CD8-positive, alpha-beta memory T cell (primary cell): ENCODE data around the gene DDX25. TPM values are rescaled to one million over a fixed set of nuclear protein-coding genes. Genes with fewer than 3 reads are reported as not detected.
"Not testable (repeated sequence)": the region's sequence is repeated elsewhere in the genome, so short reads cannot be mapped to it uniquely, and the experiment has no call there.

Experiments
- CTCF ChIA-PET: fragments of 350-600 bp; sonication (Branson Sonifier 250); formaldehyde crosslinking; loops from one replicate; lab custom pipeline; 2021; ENCODE audit warnings: antibody characterized with exemption; lab: Charles Lee
- POLR2A ChIA-PET: fragments of 350-600 bp; sonication (Branson Sonifier 250); formaldehyde crosslinking; loops from one replicate; lab custom pipeline; 2021; ENCODE audit warnings: antibody characterized with exemption; lab: Charles Lee
- DNase-seq, 5 donors: peaks; one replicate each; pipeline versions ENCODE4 v3.0.0 to v3.0.0-alpha.2; 2020 to 2022; ENCODE audit warnings: mixed read lengths in 1 of 5
- H3K27ac ChIP-seq: one replicate; pipeline ENCODE4 v1.7.0; 2013; ENCODE audit warnings: low read depth, mild to moderate bottlenecking, low read length, moderate library complexity
- H3K27me3 ChIP-seq: 2 replicates; pipeline ENCODE4 v1.7.0; 2013; ENCODE audit warnings: low read length, mild to moderate bottlenecking; ENCODE audit not compliant: insufficient read depth, poor library complexity, severe bottlenecking
- H3K36me3 ChIP-seq: 2 replicates; pipeline ENCODE4 v1.7.0; 2013; ENCODE audit warnings: mild to moderate bottlenecking, low read length, moderate library complexity; ENCODE audit not compliant: insufficient read depth
- H3K4me1 ChIP-seq: 2 replicates; pipeline ENCODE4 v1.7.0; 2013; ENCODE audit warnings: mild to moderate bottlenecking, low read length, moderate library complexity; ENCODE audit not compliant: insufficient read depth
- H3K4me3 ChIP-seq: 2 replicates; pipeline ENCODE4 v1.7.0; 2013; ENCODE audit warnings: mild to moderate bottlenecking, low read length
- H3K9me3 ChIP-seq: 2 replicates; pipeline ENCODE4 v1.7.0; 2013; ENCODE audit warnings: mild to moderate bottlenecking, low read length
- H3K27ac Mint-ChIP-seq, 8 donors: one replicate each; pipeline ENCODE4 v1.8.0; 2020 to 2021; ENCODE audit warnings: mixed read lengths in 8 of 8, mild to moderate bottlenecking in 6 of 8, inconsistent platforms in 3 of 8, moderate library complexity in 3 of 8
- H3K27me3 Mint-ChIP-seq, 2 donors: one replicate each; pipeline ENCODE4 v1.8.0; 2020 to 2021; ENCODE audit warnings: mixed read lengths in 2 of 2, mild to moderate bottlenecking in 1 of 2, moderate library complexity in 1 of 2
- H3K36me3 Mint-ChIP-seq, 3 donors: one replicate each; pipeline ENCODE4 v1.8.0; 2020 to 2021; ENCODE audit warnings: mixed read lengths in 3 of 3, inconsistent platforms in 1 of 3, mild to moderate bottlenecking in 1 of 3
- H3K4me1 Mint-ChIP-seq, 3 donors: one replicate each; pipeline ENCODE4 v1.8.0; 2020 to 2021; ENCODE audit warnings: mixed read lengths in 3 of 3, inconsistent platforms in 1 of 3, mild to moderate bottlenecking in 1 of 3
- H3K4me3 Mint-ChIP-seq, 7 donors: one replicate each; pipeline ENCODE4 v1.8.0; 2020 to 2021; ENCODE audit warnings: mixed read lengths in 7 of 7, mild to moderate bottlenecking in 6 of 7, moderate library complexity in 4 of 7, inconsistent platforms in 2 of 7
- H3K9me3 Mint-ChIP-seq, 5 donors: one replicate each; pipeline ENCODE4 v1.8.0; 2020 to 2022; ENCODE audit warnings: mixed read lengths in 5 of 5, mild to moderate bottlenecking in 3 of 5, moderate library complexity in 2 of 5, inconsistent platforms in 1 of 5
- polyA plus RNA-seq: library from polyadenylated mRNA; unstranded; fragments of 300-500 nt; fragmentation: Illumina TruSeq; gene quantifications from one replicate; pipeline ENCODE4 v1.2.3, GENCODE V29; 2021
- total RNA-seq, 2 experiments: library from RNA; stranded (reverse); gene quantifications; one replicate each; pipeline ENCODE4 v1.2.3, GENCODE V29; 2021

DDX25 gene
- total and polyA plus RNA-seq, 3 experiments from 2014 or later: 0.46 TPM; not detected in 2

DNA sequence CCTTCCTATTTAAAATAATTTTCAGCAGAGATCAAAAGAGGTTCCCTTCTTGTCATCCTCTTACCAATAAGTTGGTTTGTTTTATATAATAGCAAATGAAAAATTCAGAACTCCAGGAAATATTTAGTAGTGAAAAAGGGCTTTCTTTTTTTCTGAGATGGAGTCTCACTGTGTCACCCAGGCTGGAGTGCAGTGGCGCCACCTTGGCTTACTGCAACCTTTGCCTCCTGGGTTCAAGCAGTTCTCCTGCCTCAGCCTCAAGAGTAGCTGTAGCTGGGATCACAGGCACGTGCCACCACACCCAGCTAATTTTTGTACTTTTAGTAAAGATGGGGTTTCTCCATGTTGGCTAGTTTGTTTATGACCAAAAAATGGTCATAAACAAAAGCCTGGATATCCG lies 10.3 kb downstream of the DDX25 start:
- H3K9me3 Mint-ChIP-seq, H3K27ac ChIP-seq, H3K4me1 ChIP-seq, H3K4me1 Mint-ChIP-seq, H3K4me3 ChIP-seq, H3K9me3 ChIP-seq, H3K36me3 Mint-ChIP-seq, H3K27ac Mint-ChIP-seq, H3K27me3 ChIP-seq, H3K36me3 ChIP-seq, H3K4me3 Mint-ChIP-seq, POLR2A ChIA-PET, CTCF ChIA-PET, DNase-seq: not testable (repeated sequence)
- H3K27me3 Mint-ChIP-seq: peaks cover 12 to 65% of the 10 kb centered on the region in 2 donors

DNA sequence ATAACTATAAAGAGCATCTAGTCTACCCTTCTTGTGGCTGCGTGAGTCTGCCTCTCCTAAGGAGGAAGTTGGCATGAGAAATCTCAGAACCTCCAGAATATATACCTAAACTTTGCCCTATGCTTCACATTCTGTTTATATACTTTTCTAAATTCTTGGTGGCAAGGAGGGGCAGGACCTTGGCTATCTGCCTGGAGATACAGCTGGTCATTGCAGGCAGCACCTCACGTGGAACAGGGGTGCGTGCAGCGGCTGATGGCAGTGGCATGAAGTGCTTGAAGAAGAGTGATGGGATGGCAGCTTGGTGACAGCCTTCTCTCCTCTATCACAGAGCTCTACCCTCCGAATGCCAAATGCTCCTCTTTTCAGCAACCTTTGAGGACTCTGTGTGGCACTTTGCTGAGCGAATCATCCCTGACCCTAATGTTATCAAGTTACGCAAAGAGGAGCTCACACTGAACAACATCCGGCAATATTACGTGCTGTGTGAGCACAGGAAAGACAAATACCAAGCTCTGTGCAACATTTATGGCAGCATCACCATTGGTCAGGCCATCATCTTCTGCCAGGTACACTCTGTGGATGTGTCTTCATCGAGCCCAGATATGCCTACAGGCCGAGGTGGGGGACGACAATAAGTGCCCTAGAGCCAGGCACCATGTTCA lies 12.5 kb downstream of the DDX25 start:
- no peaks in the 10 kb centered on the region for H3K4me1 Mint-ChIP-seq
- no peak overlapping the region for H3K27ac Mint-ChIP-seq
- Histone ChIP-seq H3K27ac (no peak overlapping the region), H3K27me3 (peaks cover under 1% of the 10 kb centered on the region), H3K4me3 (no peak overlapping the region), H3K9me3 (no peaks in the 10 kb centered on the region), H3K4me1 (no peaks in the 10 kb centered on the region), H3K36me3 (no peaks in the 10 kb centered on the region)
- no peaks in the 10 kb centered on the region for H3K36me3 Mint-ChIP-seq
- H3K9me3 Mint-ChIP-seq: no peaks in the 10 kb centered on the region
- no peak overlapping the region for H3K4me3 Mint-ChIP-seq
- CTCF ChIA-PET: interaction anchor here (1.2 to 1.4 kb wide), 2 partner anchors 29 to 277 kb away, joined by 3 to 4 read pairs; partner anchors contain the start of gene HYLS1
- DNase-seq: no peak
- POLR2A ChIA-PET: no interaction called here
- peaks cover 19 to 62% of the 10 kb centered on the region in 2 donors for H3K27me3 Mint-ChIP-seq

DNA sequence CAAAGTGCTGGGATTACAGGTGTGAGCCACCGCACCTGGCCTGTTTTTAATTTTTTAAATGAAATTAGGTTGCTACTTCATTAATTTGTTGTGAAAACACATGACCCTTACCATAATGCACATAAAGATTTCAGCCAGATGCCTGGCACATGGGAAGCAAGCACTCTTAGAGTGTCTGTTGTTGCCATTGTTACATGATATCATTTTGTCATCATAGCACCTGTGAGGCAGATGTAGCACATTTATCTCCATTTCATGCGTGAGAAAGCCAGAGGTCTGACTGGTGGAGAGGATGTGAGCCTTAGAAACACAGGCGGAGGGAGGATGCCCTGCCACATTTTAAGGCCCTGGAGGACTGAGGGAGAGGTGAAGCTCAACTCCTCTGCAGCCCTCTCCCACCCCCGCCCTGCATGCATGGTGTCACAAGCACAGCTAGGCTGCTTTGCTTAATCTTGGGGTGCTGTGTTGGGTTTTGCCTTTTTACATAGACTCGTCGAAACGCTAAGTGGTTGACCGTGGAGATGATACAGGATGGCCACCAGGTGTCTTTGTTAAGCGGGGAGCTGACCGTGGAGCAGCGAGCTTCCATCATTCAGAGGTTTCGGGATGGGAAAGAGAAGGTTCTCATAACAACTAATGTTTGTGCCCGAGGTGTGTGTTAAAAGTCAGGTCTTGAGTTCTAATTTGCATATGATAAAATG lies 14.0 kb downstream of the DDX25 start:
- no peaks in the 10 kb centered on the region for H3K36me3 ChIP-seq
- POLR2A ChIA-PET: no interaction called here
- DNase-seq: no peak
- no peak overlapping the region for H3K4me3 Mint-ChIP-seq
- no peaks in the 10 kb centered on the region for H3K9me3 Mint-ChIP-seq
- H3K36me3 Mint-ChIP-seq: no peaks in the 10 kb centered on the region
- no peaks in the 10 kb centered on the region for H3K4me1 Mint-ChIP-seq
- no peak overlapping the region for H3K4me3 ChIP-seq
- no peak overlapping the region for H3K27ac ChIP-seq
- peaks cover 23 to 62% of the 10 kb centered on the region in 2 donors for H3K27me3 Mint-ChIP-seq
- no peak overlapping the region for H3K27ac Mint-ChIP-seq
- H3K27me3 ChIP-seq: no peaks in the 10 kb centered on the region
- no peaks in the 10 kb centered on the region for H3K9me3 ChIP-seq
- no peaks in the 10 kb centered on the region for H3K4me1 ChIP-seq
- CTCF ChIA-PET: interaction anchor here (1.2 to 1.4 kb wide), 3 partner anchors 20 to 276 kb away, joined by 3 to 4 read pairs (median 3); partner anchors contain the start of gene HYLS1

DNA sequence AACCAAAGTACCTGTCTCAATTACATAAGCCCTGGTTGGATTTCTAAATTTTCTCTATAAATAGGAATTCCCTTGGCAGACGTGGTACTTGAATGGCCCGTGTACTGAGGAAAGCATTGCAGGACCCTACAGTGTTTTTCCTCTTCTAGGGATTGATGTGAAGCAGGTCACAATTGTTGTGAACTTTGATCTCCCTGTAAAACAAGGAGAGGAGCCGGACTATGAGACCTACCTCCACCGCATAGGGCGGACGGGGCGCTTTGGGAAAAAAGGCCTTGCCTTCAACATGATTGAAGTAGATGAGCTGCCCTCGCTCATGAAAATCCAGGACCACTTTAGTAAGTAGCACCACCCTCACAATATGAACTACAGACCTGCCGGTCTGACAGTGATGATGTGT lies 16.7 kb downstream of the DDX25 start:
- H3K4me1 Mint-ChIP-seq: no peaks in the 10 kb centered on the region

DNA sequence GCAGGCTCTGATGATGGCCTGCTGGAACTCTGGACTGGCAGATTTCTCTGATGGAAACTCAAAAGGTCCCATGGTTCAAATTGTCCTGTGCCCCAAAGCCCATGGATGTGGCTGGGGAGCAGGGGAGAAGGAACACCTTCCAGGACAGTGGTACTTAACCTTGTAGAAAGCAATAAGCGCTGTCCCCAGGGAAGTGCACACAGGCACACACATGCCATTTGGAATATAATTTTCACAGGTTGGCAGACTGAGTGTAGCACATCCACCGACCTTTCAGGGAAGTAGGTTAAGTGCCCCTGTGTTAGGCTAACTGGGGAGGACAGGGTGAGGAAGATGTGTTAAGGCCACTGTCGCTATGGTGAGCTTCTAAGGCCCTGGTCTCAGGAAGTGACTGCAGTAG lies 17.8 kb downstream of the DDX25 start:
- Histone ChIP-seq H3K4me1 (no peaks in the 10 kb centered on the region), H3K4me3 (no peak overlapping the region), H3K9me3 (no peaks in the 10 kb centered on the region), H3K27ac (no peak overlapping the region), H3K36me3 (no peaks in the 10 kb centered on the region), H3K27me3 (no peaks in the 10 kb centered on the region)
- no peaks in the 10 kb centered on the region for H3K36me3 Mint-ChIP-seq
- H3K4me1 Mint-ChIP-seq: no peaks in the 10 kb centered on the region
- no peak overlapping the region for H3K4me3 Mint-ChIP-seq
- H3K27me3 Mint-ChIP-seq: peaks cover 23 to 69% of the 10 kb centered on the region in 2 donors
- no peak for DNase-seq
- H3K27ac Mint-ChIP-seq: no peak overlapping the region
- CTCF ChIA-PET: interaction anchor here (1.0 to 3.2 kb wide), 4 partner anchors 21 to 279 kb away, joined by 3 to 9 read pairs (median 5); no protein-coding TSS in a partner anchor
- POLR2A ChIA-PET: no interaction called here
- no peaks in the 10 kb centered on the region for H3K9me3 Mint-ChIP-seq

More for the DNA sequence above, 16.7 kb downstream of the DDX25 start:
- Mint-ChIP-seq H3K27ac (no peak overlapping the region), H3K9me3 (no peaks in the 10 kb centered on the region), H3K27me3 (peaks cover 20 to 71% of the 10 kb centered on the region in 2 donors), H3K36me3 (no peaks in the 10 kb centered on the region), H3K4me3 (no peak overlapping the region)
- ChIA-PET POLR2A (no interaction called here), CTCF (interaction anchor here (1.2 kb wide), 1 partner anchor 22 kb away, joined by 3 read pairs; no protein-coding TSS in a partner anchor)
- DNase-seq: no peak
- Histone ChIP-seq H3K27me3 (no peaks in the 10 kb centered on the region), H3K4me1 (no peaks in the 10 kb centered on the region), H3K27ac (no peak overlapping the region), H3K4me3 (no peak overlapping the region), H3K9me3 (no peaks in the 10 kb centered on the region), H3K36me3 (no peaks in the 10 kb centered on the region)

DNA sequence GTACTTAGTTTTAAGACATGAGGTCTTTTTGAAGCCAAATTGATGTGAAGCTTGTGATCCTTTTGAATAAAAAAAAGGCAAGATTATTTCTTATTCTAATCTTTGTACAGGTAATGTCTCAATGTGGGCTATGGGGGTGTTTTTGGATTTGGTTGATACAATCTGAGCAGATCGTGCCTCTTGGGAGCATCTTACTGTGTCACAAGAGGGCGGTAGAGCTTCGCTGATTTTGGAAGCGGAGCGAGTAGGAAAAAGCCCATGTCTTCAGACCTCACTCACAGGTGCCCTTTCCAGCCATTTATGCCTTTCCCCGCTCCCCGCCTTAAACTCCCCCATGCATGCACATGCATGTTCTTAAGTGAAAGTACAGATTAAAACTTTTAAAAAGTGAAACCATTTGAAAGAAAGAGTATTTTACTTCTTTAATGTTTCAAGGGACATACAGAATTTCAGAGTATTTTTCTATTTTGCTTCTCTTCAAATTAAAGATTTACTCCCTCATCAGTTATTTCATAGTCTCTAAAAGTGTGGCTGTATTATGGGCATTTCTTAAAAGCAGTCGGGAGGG lies 18.8 kb downstream of the DDX25 start:
- DNase-seq: peak in 3 of 5 donors; percentile 17 to 60 (median 47)
- CTCF ChIA-PET: interaction anchor here (1.0 to 3.2 kb wide), 7 partner anchors 10 to 278 kb away, joined by 3 to 9 read pairs (median 3); partner anchors contain the start of genes DDX25 and PUS3
- Mint-ChIP-seq H3K9me3 (no peaks in the 10 kb centered on the region), H3K27me3 (peaks cover 24 to 69% of the 10 kb centered on the region in 2 donors), H3K4me1 (no peaks in the 10 kb centered on the region), H3K4me3 (no peak overlapping the region), H3K36me3 (no peaks in the 10 kb centered on the region), H3K27ac (no peak overlapping the region)
- Histone ChIP-seq H3K27ac (no peak overlapping the region), H3K36me3 (no peaks in the 10 kb centered on the region), H3K4me1 (no peaks in the 10 kb centered on the region), H3K4me3 (no peak overlapping the region), H3K27me3 (no peaks in the 10 kb centered on the region), H3K9me3 (no peaks in the 10 kb centered on the region)
- POLR2A ChIA-PET: no interaction called here

DNA sequence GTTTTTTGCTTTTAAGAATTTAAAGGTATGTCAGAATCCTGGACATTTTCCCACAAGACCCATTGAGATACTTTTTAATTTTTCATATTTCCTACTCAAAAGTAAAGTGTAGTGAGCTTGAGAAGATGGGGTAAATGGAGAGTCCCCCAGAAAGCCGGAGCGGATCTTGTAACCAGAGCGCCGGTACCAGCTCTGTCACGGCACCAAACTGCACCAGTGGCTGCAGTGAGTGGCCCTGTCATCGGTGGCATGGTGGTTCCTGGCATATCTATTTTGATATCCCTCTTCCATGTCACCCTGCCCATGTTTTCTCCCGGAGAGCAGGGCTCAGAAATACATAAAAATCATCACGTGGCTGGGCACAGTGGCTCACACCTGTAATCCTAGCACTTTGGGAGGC lies 19.3 kb downstream of the DDX25 start:
- no peak overlapping the region for H3K27ac Mint-ChIP-seq
- no peaks in the 10 kb centered on the region for H3K36me3 ChIP-seq
- H3K4me3 Mint-ChIP-seq: no peak overlapping the region
- H3K36me3 Mint-ChIP-seq: no peaks in the 10 kb centered on the region
- H3K4me3 ChIP-seq: no peak overlapping the region
- DNase-seq: no peak
- ChIA-PET POLR2A (no interaction called here), CTCF (interaction anchor here (1.1 to 3.2 kb wide), 6 partner anchors 11 to 277 kb away, joined by 3 to 9 read pairs (median 4); partner anchors contain the start of genes DDX25 and PUS3)
- no peaks in the 10 kb centered on the region for H3K4me1 ChIP-seq
- H3K9me3 Mint-ChIP-seq: no peaks in the 10 kb centered on the region
- H3K27me3 ChIP-seq: no peaks in the 10 kb centered on the region
- H3K4me1 Mint-ChIP-seq: no peaks in the 10 kb centered on the region
- H3K27ac ChIP-seq: no peak overlapping the region
- peaks cover 24 to 69% of the 10 kb centered on the region in 2 donors for H3K27me3 Mint-ChIP-seq
- H3K9me3 ChIP-seq: no peaks in the 10 kb centered on the region
